HG03354 (cell line): Measurements from ENCODE around the gene CTSD.

Experiments used
- ATAC-seq: cut with Tn5 transposase; IDR thresholded peaks from one replicate; pipeline ENCODE4 v1.9.1; 2021; ENCODE audit warnings: mild to moderate bottlenecking; ENCODE audit not compliant: unreplicated experiment, poor library complexity, severe bottlenecking

The CTSD gene

GRCh38 chr11:1759151-1759850 is 4.4 kb downstream of the CTSD start:
- no peak for ATAC-seq

DNA sequence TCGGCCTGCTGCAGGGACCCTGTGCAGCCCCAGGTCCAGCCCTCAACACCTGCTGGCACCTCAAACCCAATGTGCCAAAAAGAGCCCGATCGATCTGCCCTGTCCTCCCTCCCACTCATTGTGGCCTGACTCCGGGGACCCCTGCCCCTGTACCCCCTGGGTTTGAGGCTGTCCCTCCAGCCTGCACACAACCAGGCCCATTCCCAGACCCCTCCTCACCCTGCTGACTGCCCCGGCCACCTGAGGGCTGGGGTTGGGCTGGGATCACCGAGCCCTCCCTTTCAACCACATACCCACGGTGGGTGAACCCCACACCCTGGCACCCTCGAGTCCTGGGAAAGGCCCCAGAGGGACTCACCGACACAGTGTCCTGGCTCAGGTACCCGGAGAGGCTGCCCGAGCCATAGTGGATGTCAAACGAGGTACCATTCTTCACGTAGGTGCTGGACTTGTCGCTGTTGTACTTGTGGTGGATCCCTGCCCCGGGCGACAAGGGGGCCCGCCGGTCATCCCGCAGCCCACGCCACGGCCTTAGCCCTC is 5.0 kb downstream of the CTSD start:
- ATAC-seq: no peak

GRCh38 chr11:1757861-1758610 is 5.7 kb downstream of the CTSD start:
- ATAC-seq: no peak

DNA sequence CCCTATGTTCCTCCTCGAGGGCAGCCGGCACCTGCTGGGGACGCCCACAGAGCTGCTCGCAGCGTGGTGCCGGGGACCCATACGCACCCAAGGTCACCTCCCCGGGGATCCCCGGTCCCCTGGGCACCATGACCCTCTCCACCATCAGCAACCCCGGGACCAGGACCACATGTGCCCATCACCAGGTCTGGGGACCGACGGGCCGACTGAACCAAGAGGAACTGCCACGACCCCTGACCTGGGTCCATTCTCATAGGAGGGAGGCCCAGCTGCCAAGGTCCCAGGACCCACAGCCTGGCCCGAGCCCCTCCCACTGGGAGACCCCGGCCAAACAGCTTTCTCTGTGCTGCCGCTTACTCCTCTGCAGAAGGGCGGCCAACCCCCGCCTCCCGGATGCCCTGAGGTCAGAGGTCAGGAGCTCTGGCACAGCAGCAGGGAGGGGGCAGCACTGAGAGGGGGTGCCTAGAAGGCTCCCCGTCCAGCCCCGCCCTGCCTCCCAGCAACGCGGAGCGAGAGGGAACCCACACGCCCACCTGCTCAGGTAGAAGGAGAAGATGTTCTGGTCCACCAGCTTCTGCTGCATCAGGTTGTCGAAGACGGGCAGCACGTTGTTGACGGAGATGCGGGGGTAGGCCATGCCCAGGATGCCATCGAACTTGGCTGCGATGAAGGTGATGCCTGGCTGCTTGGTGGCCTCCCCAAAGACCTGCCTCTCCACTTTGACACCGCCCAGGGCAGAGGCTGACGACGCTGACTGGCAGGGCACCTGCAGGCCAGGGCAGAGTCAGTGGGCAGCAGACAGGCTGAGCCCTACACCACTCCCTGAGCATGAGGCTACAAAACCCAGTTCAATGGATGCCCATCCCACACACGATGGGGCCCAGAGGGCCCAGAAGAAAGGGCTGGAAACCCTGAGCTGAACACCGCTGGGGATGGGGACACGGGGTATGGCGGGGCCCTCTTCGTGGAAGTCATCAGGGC is 6.6 kb downstream of the CTSD start:
- no peak for ATAC-seq

- no peak for ATAC-seq
Measured at GRCh38 chr11:1755692-1756561, 7.8 kb downstream of the CTSD start.

DNA sequence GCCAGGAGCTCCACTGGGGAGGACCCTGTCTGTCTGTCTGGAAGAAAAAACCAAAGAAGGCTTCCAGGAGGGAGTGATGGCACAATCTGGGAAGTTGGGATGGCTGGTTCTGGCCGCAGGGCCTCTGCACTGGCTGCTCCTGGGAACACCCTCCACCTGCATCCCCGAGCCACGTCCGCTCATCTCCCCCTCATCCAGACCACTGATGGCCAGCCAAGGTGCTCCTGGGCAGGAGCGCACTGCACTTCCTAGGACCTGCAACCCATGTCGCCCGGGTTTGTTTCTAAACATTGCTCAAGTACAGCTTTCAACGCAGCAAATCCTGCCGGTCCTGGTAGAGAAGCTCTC is 8.4 kb downstream of the CTSD start:
- ATAC-seq: no peak

GRCh38 chr11:1754376-1755150 is 9.2 kb downstream of the CTSD start:
- ATAC-seq: no peak

DNA sequence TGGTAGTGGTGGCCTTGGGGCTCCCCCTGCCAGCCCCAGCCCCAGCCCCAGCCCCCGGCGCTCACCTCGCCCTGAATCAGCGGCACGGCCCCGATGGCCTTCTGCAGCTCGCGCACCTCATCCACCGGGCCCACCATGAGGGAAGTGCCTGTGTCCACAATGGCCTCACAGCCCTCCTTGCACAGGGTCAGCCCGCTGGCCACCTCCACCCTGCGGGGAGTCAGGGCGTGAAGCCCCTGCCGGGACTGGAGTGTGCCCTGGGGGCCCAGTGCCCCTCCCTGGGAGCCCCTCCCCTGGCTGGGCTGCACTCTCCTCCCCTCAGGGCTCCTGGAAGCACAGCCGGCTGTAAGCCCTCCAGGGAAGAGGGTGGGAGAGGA is 9.8 kb downstream of the CTSD start:
- ATAC-seq: no peak

- no peak for ATAC-seq
Measured at GRCh38 chr11:1753229-1753928, 10.3 kb downstream of the CTSD start.

DNA sequence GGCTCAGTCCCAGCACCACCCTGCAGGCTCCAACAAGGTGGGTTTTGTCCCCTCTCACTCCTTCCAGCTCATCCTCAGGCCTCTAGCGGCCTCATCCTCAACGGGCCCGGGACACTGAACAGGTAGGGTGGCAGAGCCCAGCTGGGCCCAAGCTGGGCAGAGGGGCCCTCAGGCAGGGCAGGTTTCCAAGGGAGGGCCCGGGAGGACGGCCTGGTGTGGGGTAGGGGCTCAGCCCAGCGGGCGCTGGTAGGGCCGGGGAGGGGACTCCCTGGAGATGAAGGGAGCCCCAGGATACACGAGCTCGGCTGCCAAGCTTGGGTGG is 10.9 kb downstream of the CTSD start:
- no peak for ATAC-seq

DNA sequence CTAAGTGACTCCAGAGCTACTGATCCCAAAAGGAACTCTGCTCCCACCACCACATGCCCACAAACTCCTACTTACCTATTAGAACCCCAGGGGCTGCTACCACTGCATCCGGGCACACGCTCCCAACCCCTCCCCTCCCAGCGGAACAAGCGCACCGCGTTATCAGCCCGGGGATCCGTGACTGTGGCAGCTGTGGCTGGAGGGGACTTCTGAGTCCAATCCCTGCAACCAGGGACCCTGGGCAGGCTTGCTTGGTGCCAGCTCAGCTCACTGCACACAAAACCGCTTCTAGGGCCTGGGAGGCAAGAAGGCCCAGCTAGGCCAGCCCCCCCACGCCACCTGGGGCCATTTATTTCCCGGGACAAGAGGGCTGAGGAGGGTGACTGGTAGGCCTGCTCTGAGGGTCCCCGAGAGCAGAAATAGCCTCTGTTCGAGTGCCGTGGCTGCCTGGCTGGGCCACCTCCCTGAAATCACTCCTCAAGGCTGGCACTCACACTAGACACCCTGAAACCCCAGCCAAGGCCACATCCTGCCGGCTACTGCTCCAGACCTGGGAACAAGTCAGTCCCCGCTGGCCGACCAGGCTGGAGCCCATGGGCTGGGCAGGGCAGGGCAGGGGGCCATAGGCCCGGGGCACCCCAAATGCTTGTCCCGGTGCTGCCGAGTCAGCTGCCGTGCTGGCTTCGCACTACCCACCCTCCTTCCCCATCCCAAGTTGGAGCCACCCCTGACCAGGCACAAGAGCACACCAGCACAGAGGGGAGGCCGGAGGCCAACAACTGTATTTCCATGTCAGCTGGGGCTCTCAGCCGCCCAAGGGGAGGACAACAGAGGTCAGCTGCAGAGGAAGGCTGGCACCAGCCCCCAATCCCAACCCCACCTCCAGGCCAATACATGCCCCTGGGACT is 11.5 kb downstream of the CTSD start:
- ATAC-seq: no peak

GRCh38 chr11:1751531-1751921 is 12.2 kb downstream of the CTSD start:
- ATAC-seq: no peak

DNA sequence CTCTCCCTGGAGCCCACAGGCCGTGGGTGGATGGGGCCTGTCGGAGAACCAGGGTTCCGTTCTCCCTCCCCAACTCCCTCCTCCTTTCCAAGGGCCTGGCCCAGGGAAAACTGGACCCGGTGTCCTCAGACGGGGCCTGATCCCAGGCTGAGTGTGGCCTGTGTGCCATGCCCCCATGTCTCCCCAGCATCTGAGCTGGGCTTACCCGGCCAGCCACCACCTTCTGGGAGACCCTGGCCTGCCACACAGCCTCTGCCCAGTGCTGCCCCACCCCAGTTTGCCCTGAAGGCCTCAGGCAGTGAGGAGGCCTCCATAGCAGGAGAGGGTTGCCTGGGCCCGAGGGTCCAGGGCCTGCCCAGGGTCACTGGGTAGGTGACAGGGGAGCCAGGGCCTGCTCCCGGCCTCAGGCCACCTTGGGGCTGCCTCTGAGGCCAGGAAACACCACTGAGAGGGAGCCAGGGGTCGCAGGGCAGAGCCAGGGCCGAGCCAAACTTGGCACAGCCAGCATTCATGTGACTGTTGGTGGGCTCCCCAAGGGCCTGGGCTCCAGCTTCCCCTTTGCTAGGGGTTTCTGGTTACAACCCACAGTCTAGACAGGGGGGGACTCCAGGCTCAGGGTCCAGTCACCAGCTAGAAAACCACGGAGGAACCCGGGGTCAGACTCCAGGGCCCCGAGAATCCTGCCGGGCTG is 12.7 kb downstream of the CTSD start:
- no peak for ATAC-seq

DNA sequence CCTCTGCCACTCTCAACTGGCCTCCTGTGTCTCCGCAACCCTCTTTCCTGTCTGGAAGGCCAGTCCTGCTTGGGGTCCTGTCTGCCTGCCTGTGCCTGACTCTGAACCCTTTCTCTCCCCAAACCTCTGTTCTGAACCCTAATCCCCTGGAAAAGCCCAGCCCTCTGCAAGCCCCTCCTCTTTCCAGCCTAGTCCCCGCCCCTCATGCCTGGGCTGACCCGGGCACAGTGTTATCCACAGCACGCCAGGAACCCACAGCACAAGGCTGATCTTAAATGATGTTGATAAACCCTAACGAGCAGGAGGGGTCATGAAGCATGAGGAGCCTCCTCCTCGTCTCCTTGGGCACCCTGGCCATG is 13.3 kb downstream of the CTSD start, which contains the start of gene IFITM10:
Gene IFITM10, minus strand, starts transcription at position 115 of the 359 bp plus-strand sequence. CDS start 153 bp downstream, outside the sequence.
- no peak for ATAC-seq

DNA sequence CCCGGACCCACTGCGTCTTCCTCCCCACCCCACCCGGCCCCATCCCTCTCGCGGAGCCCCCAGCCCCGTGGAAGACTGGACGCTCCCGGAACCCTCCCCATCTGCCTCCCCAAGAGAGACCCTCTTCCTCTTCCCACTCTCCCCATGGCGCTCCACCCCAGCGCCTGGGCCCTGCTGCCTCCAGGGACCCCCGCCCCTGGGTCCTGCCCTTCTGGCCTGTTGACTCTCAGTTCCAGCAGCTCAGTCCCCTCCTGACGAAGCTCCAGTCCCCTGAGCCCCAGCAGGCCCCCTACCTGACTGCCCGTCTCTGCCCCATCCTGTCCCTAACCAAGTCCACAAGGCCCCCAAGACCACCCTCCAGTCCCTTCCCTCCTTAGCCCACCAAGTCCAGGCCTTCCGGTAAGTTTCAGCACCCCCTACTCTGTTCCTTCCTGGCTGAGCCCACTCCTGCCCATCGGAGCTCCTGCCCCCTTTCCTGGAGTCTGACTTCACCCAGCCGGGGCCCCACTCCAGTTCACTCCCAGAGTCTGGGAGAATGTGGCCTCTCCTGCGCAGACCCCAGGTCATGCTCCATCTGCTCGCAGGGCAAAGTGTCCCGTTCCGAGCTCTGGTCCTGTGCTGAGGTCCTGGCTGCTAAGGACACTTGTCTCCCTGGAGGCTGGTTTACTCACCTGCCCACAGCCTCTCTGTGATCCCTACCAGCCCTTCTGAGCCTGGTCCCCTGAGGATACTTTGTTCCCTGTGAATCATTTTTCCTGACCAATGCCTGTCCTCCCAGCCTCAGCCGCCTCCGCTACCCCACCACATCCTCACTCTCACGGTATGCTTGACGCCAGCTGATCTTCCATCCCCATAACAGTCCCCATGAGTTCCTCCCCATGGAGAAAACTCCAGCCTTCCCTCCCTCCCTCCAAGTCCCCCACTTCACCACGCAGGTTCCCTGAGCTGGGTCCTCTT is 14.1 kb downstream of the CTSD start:
- ATAC-seq: no peak
